Ascending aorta (tissue), 2 donors: ENCODE results near the gene HOXA10. TPM values are rescaled to one million over a fixed set of nuclear protein-coding genes. Genes with fewer than 3 reads are reported as not detected.

Experiments used
- DNase-seq, 2 donors: peaks; one replicate each; pipeline ENCODE4 v3.0.0-alpha.2; 2019; ENCODE audit warnings: low spot score in 2 of 2
- H3K27ac ChIP-seq, 2 donors: fragments of 200-600 bp; sonication (generic); one replicate each; pipeline ENCODE4 v1.5.1; 2016 to 2017; ENCODE audit warnings: mild to moderate bottlenecking in 1 of 2
- H3K27me3 ChIP-seq: fragments of 200-600 bp; sonication (generic); one replicate; pipeline ENCODE4 v1.5.1; 2017
- H3K36me3 ChIP-seq, 2 donors: fragments of 200-600 bp; sonication (generic); one replicate each; pipeline ENCODE4 v1.5.1; 2016
- H3K4me1 ChIP-seq, 2 donors: fragments of 200-600 bp; sonication (generic); one replicate each; pipeline ENCODE4 v1.5.1; 2016 to 2017; ENCODE audit warnings: mild to moderate bottlenecking in 1 of 2
- H3K4me3 ChIP-seq, 2 donors: fragments of 200-600 bp; sonication (generic); one replicate each; pipeline ENCODE4 v1.5.1; 2016 to 2017; ENCODE audit warnings: mild to moderate bottlenecking in 1 of 2
- H3K9me3 ChIP-seq, 2 donors: fragments of 200-600 bp; sonication (generic); one replicate each; pipeline ENCODE4 v1.5.1; 2016
- CTCF ChIP-seq, 3 experiments: fragments of 200-600 bp in 2 of 3; fragments of 450-650 bp in 1 of 3; sonication (generic) in 2 of 3; IDR thresholded peaks; one replicate each; pipeline ENCODE4 v1.5.1; 2016 to 2019; ENCODE audit warnings: antibody characterized with exemption in 3 of 3, mild to moderate bottlenecking in 1 of 3, moderate library complexity in 1 of 3
- intact Hi-C: fragments of 100-400 bp; cut with DNase I; formaldehyde crosslinking; loops from one replicate; pipeline ENCODE4 v1.15.1; 2023
- total RNA-seq: library from RNA; depleted of rRNA; stranded (reverse); fragments of >200 nt; gene quantifications from one replicate; pipeline ENCODE4 v1.1.0, GENCODE V29; 2016

The HOXA10 gene
- total RNA-seq, 1 donor from 2014 or later = not detected

DNA sequence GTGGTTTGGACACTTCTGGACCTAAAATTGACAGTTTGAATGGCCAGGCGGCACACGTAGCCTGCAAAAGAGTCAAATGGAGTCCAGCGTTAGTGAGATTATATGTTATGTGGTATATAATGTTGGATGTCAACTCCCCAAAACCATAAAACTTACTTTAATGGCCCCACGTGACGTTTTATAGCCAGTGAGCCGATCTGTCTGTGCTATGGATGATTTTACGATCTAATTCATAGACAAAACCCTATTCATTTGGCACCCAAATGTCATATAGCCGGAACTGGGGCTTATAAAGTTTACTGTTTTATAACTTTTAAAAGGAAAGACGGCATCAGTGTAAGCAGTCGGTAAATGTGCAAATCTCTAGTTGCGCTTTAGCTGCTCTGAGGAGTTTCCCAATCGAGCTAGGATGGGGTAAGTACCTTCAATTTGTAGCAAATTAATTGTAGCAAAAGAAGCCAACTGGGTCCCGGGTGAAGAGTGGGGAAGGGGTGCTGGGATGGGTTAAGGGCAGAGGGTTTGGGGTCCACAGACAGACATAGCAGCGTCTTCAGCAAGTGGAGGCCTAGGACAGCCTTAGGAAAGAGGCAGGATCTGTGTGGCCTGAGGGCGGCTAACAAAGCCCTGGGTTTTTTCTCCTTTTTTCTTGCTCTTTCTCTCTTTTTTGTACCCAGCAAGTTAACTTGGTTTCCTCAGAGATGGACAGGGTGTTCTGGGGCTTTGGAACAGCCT is 33.8 kb downstream of the HOXA10 start:
- peak overlapping the region; percentile 25 to 53 for H3K4me3 ChIP-seq
- no peaks in the 10 kb centered on the region for H3K9me3 ChIP-seq
- peaks cover 0 to 8% of the 10 kb centered on the region in 2 donors for H3K4me1 ChIP-seq
- H3K27ac ChIP-seq = peak overlapping the region; percentile 74 to 92
- intact Hi-C loops = loop anchor here (5.0 kb wide), 1 partner anchor 1283 kb away; no protein-coding TSS in a partner anchor
- H3K36me3 ChIP-seq = peaks cover 0 to 14% of the 10 kb centered on the region in 2 donors
- H3K27me3 ChIP-seq = no peaks in the 10 kb centered on the region
- DNase-seq = no peak
- no peak for TF ChIP-seq CTCF (IDR thresholded peaks at IDR 0.05)

DNA sequence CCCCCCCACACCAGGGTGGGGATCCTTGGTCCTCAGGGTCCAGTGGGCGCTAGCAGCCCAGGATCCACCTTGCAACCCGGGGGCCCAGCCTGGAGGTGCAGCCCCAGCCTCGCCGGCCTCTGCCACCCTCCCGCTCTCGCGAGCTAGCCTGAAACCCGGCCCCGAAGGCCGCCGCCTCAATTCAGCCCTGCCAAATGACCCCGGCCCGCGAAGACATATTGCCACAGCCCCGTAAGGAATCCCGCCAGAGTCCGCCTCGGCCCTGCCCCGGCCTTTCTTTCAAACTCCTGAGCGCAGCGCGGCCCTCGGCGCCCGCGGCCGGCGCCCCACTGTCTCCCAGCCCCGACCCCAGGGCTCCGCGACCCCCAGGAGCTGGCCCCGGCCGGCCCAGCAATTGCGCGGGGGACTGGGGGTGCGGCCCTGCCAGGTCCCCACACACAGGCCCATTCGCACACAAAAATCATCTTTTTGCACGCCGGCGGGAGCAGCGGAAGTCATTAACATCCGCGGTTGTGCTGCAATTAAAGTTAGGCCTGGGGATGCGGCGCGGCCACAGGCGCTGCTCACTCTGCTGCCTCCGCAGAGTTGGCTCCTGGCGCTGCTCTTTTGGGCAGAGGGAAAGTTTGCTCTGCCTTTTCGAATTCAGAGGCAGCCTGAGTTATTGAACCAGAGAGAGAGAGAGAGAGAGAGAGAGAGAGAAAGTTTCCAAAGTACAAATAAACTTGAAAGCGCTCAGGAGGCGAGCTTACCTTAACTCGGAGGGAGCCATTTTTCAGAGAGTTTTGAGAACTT is 34.6 kb downstream of the HOXA10 start:
- peaks cover 0 to 8% of the 10 kb centered on the region in 2 donors for H3K4me1 ChIP-seq
- no peaks in the 10 kb centered on the region for H3K9me3 ChIP-seq
- intact Hi-C loops = loop anchor here (5.0 kb wide), 1 partner anchor 1282 kb away; no protein-coding TSS in a partner anchor
- H3K27ac ChIP-seq = peak overlapping the region; percentile 44 to 74
- H3K27me3 ChIP-seq = no peaks in the 10 kb centered on the region
- H3K4me3 ChIP-seq = peak overlapping the region; percentile 25 to 53
- DNase-seq = no peak
- peaks cover 0 to 7% of the 10 kb centered on the region in 2 donors for H3K36me3 ChIP-seq
- TF ChIP-seq CTCF (IDR thresholded peaks at IDR 0.05) = no peak

GRCh38 chr7:27138985-27139333 is 35.2 kb downstream of the HOXA10 start:
- H3K27me3 ChIP-seq = no peaks in the 10 kb centered on the region
- DNase-seq = no peak
- peak overlapping the region; percentile 25 to 53 for H3K4me3 ChIP-seq
- no peaks in the 10 kb centered on the region for H3K9me3 ChIP-seq
- H3K36me3 ChIP-seq = peaks cover 0 to under 1% of the 10 kb centered on the region in 2 donors
- H3K4me1 ChIP-seq = peaks cover 0 to 8% of the 10 kb centered on the region in 2 donors
- no peak for TF ChIP-seq CTCF (IDR thresholded peaks at IDR 0.05)
- H3K27ac ChIP-seq = peak overlapping the region; percentile 44 to 74
- intact Hi-C loops = no loop called here

DNA sequence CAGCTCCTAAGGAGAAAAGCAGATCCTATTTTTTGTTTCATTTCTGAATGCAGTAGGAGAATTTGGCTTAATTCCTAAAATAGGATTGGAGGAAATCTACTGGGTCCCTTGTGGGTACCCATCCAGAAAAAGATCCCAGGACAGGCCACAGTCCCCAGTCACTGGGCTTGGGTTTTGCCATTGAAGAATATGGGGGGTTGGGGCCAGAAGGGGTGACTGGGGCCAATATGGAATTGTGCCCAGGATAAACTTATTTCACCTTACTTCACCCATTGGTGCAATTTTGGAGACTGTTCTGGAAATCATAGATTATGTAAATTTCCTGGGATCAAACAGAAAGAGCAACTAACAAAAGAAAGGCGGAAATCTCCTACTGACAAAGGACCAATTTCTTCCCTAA is 35.6 kb downstream of the HOXA10 start:
- Histone ChIP-seq H3K27ac (peak overlapping the region; percentile 44 to 74), H3K4me1 (peaks cover 0 to 8% of the 10 kb centered on the region in 2 donors)

More for the DNA sequence above, 35.6 kb downstream of the HOXA10 start:
- intact Hi-C loops = no loop called here
- no peak for DNase-seq
- H3K4me3 ChIP-seq = peak overlapping the region in 1 of 2 donors; percentile 53
- no peaks in the 10 kb centered on the region for H3K36me3 ChIP-seq
- no peak for TF ChIP-seq CTCF (IDR thresholded peaks at IDR 0.05)
- no peaks in the 10 kb centered on the region for H3K9me3 ChIP-seq
- H3K27me3 ChIP-seq = no peaks in the 10 kb centered on the region
